ENCODE results near the gene MGMT. TPM values are rescaled to one million over a fixed set of nuclear protein-coding genes. Genes with fewer than 3 reads are reported as not detected.

MGMT gene
- total RNA-seq, 1 donor from 2014 or later, result 25.9 TPM

- H3K9me3 Mint-ChIP-seq (ENCODE audit: unreplicated experiment), result peaks cover 5% of the 10 kb centered on the region
- no peak overlapping the region for H3K27ac Mint-ChIP-seq (ENCODE audit: unreplicated experiment)
- H3K36me3 Mint-ChIP-seq (ENCODE audit: low read depth, unreplicated experiment), result peaks cover 11% of the 10 kb centered on the region
- TF ChIP-seq CTCF (IDR thresholded peaks at IDR 0.05; ENCODE audit: unreplicated experiment), result no peak
- H3K4me1 Mint-ChIP-seq (ENCODE audit: unreplicated experiment), result peaks cover 5% of the 10 kb centered on the region
- H3K27me3 Mint-ChIP-seq (ENCODE audit: unreplicated experiment), result peaks cover 7% of the 10 kb centered on the region
- DNase-seq (ENCODE audit: low spot score), result no peak
- H3K4me3 Mint-ChIP-seq (ENCODE audit: unreplicated experiment), result no peak overlapping the region
These were observed 29.0 kb upstream of the MGMT start for GRCh38 chr10:129438024-129438423.

- H3K36me3 Mint-ChIP-seq (ENCODE audit: low read depth, unreplicated experiment), result peaks cover 10% of the 10 kb centered on the region
- peaks cover 7% of the 10 kb centered on the region for H3K27me3 Mint-ChIP-seq (ENCODE audit: unreplicated experiment)
- TF ChIP-seq CTCF (IDR thresholded peaks at IDR 0.05; ENCODE audit: unreplicated experiment), result no peak
- H3K4me3 Mint-ChIP-seq (ENCODE audit: unreplicated experiment), result no peak overlapping the region
- DNase-seq (ENCODE audit: low spot score), result no peak
- H3K27ac Mint-ChIP-seq (ENCODE audit: unreplicated experiment), result no peak overlapping the region
- peaks cover 3% of the 10 kb centered on the region for H3K9me3 Mint-ChIP-seq (ENCODE audit: unreplicated experiment)
- H3K4me1 Mint-ChIP-seq (ENCODE audit: unreplicated experiment), result peaks cover 5% of the 10 kb centered on the region
These were observed 26.8 kb upstream of the MGMT start for GRCh38 chr10:129440247-129440646.

GRCh38 chr10:129440722-129441316, 26.2 kb upstream of the MGMT start:
- no peak for TF ChIP-seq CTCF (IDR thresholded peaks at IDR 0.05; ENCODE audit: unreplicated experiment)
- Mint-ChIP-seq H3K4me1 (ENCODE audit: unreplicated experiment) (peaks cover 5% of the 10 kb centered on the region), H3K27me3 (ENCODE audit: unreplicated experiment) (peaks cover 8% of the 10 kb centered on the region), H3K9me3 (ENCODE audit: unreplicated experiment) (no peaks in the 10 kb centered on the region), H3K27ac (ENCODE audit: unreplicated experiment) (no peak overlapping the region), H3K4me3 (ENCODE audit: unreplicated experiment) (no peak overlapping the region), H3K36me3 (ENCODE audit: low read depth, unreplicated experiment) (peaks cover 4% of the 10 kb centered on the region)
- DNase-seq (ENCODE audit: low spot score), result no peak

GRCh38 chr10:129441372-129442009, 25.6 kb upstream of the MGMT start:
- TF ChIP-seq CTCF (IDR thresholded peaks at IDR 0.05; ENCODE audit: unreplicated experiment), result no peak
- no peak overlapping the region for H3K27ac Mint-ChIP-seq (ENCODE audit: unreplicated experiment)
- no peaks in the 10 kb centered on the region for H3K9me3 Mint-ChIP-seq (ENCODE audit: unreplicated experiment)
- no peak overlapping the region for H3K4me3 Mint-ChIP-seq (ENCODE audit: unreplicated experiment)
- DNase-seq (ENCODE audit: low spot score), result no peak
- no peaks in the 10 kb centered on the region for H3K36me3 Mint-ChIP-seq (ENCODE audit: low read depth, unreplicated experiment)
- peaks cover 5% of the 10 kb centered on the region for H3K4me1 Mint-ChIP-seq (ENCODE audit: unreplicated experiment)
- peaks cover 8% of the 10 kb centered on the region for H3K27me3 Mint-ChIP-seq (ENCODE audit: unreplicated experiment)

- Mint-ChIP-seq H3K4me1 (ENCODE audit: unreplicated experiment) (peaks cover 4% of the 10 kb centered on the region), H3K27ac (ENCODE audit: unreplicated experiment) (no peak overlapping the region), H3K27me3 (ENCODE audit: unreplicated experiment) (peaks cover 8% of the 10 kb centered on the region), H3K36me3 (ENCODE audit: low read depth, unreplicated experiment) (no peaks in the 10 kb centered on the region), H3K9me3 (ENCODE audit: unreplicated experiment) (no peaks in the 10 kb centered on the region), H3K4me3 (ENCODE audit: unreplicated experiment) (no peak overlapping the region)
- TF ChIP-seq CTCF (IDR thresholded peaks at IDR 0.05; ENCODE audit: unreplicated experiment), result no peak
- no peak for DNase-seq (ENCODE audit: low spot score)
These were observed 24.2 kb upstream of the MGMT start for GRCh38 chr10:129442866-129443265.
